ENCODE measurements around the gene FCRL4.

- TF ChIP-seq CTCF (IDR thresholded peaks at IDR 0.05) (no peak), EZH2 (IDR thresholded peaks at IDR 0.05; ENCODE audit: borderline replicate concordance, insufficient read depth, low read depth, low read length, poor library complexity, severe bottlenecking) (no peak)
These were observed 58.3 kb downstream of the FCRL4 start for GRCh38 chr1:157539568-157539967.

Data from B cell (primary cell).